SU-DHL-6 (cell line): Measurements from ENCODE around the gene EEF1AKMT3.

ENCODE experiments used
- CTCF ChIP-seq: fragments of 200-600 bp; sonication (generic); IDR thresholded peaks from one replicate; pipeline ENCODE4 v1.5.1; 2017; ENCODE audit warnings: antibody characterized with exemption, mild to moderate bottlenecking, low read length, moderate library complexity; ENCODE audit not compliant: insufficient read depth, poor library complexity, severe bottlenecking
- EZH2phosphoT487 ChIP-seq: fragments of 200-600 bp; sonication (generic), shearing (Covaris generic); conservative IDR thresholded peaks from 2 replicates; pipeline ENCODE4 v1.6.1; 2018; ENCODE audit warnings: mild to moderate bottlenecking, antibody characterized with exemption, low read length, moderate library complexity, mixed read lengths

GRCh38 chr12:57737467-57738460 lies 34.6 kb upstream of the EEF1AKMT3 start:
- no peak for TF ChIP-seq CTCF
- TF ChIP-seq EZH2phosphoT487 = no peak
